Measurements from ENCODE around the gene KCNN3. TPM values are rescaled to one million over a fixed set of nuclear protein-coding genes. Genes with fewer than 3 reads are reported as not detected.
A peak's percentile ranks its signal among the peaks of the same experiment; 100 is the strongest.

The KCNN3 gene
- total RNA-seq, 1 experiment from 2014 or later, result 0.07 TPM

- Mint-ChIP-seq H3K27me3 (ENCODE audit: insufficient read depth, unreplicated experiment) (peaks cover 42% of the 10 kb centered on the region), H3K27ac (ENCODE audit: low read depth, unreplicated experiment) (no peak overlapping the region), H3K4me3 (ENCODE audit: unreplicated experiment) (no peak overlapping the region), H3K4me1 (ENCODE audit: insufficient read depth, unreplicated experiment) (no peaks in the 10 kb centered on the region), H3K9me3 (ENCODE audit: unreplicated experiment) (no peaks in the 10 kb centered on the region), H3K36me3 (ENCODE audit: insufficient read depth, unreplicated experiment) (no peaks in the 10 kb centered on the region)
- intact Hi-C loops (cut with micrococcal nuclease), result no loop called here
- no TSS peak for BruUV-seq (replicated peaks)
- ChIA-PET CTCF (interaction anchor here (0.6 to 1.1 kb wide), 4 partner anchors 20 to 189 kb away, joined by 3 to 11 read pairs (median 3); no protein-coding TSS in a partner anchor), POLR2A (interaction anchor here (1.9 kb wide), 1 partner anchor 11 kb away, joined by 4 read pairs; no protein-coding TSS in a partner anchor)
- no peak for DNase-seq (ENCODE audit: unreplicated experiment)
- no peak for TF ChIP-seq CTCF (IDR thresholded peaks at IDR 0.05; ENCODE audit: unreplicated experiment)
Measured at GRCh38 chr1:154848983-154849382, 21.1 kb downstream of the KCNN3 start.

GRCh38 chr1:154847891-154848290, 22.2 kb downstream of the KCNN3 start:
- CTCF ChIA-PET, result no interaction called here
- no peaks in the 10 kb centered on the region for H3K36me3 Mint-ChIP-seq (ENCODE audit: insufficient read depth, unreplicated experiment)
- H3K4me3 Mint-ChIP-seq (ENCODE audit: unreplicated experiment), result no peak overlapping the region
- no peak for TF ChIP-seq CTCF (IDR thresholded peaks at IDR 0.05; ENCODE audit: unreplicated experiment)
- peak; percentile 20 for DNase-seq (ENCODE audit: unreplicated experiment)
- H3K4me1 Mint-ChIP-seq (ENCODE audit: insufficient read depth, unreplicated experiment), result no peaks in the 10 kb centered on the region
- no peaks in the 10 kb centered on the region for H3K9me3 Mint-ChIP-seq (ENCODE audit: unreplicated experiment)
- intact Hi-C loops (cut with micrococcal nuclease), result no loop called here
- peaks cover 42% of the 10 kb centered on the region for H3K27me3 Mint-ChIP-seq (ENCODE audit: insufficient read depth, unreplicated experiment)
- no peak overlapping the region for H3K27ac Mint-ChIP-seq (ENCODE audit: low read depth, unreplicated experiment)
- no TSS peak for BruUV-seq (replicated peaks)
- POLR2A ChIA-PET, result interaction anchor here (1.9 kb wide), 1 partner anchor 12 kb away, joined by 4 read pairs; no protein-coding TSS in a partner anchor

- DNase-seq (ENCODE audit: unreplicated experiment), result no peak
- no peaks in the 10 kb centered on the region for H3K9me3 Mint-ChIP-seq (ENCODE audit: unreplicated experiment)
- no peaks in the 10 kb centered on the region for H3K4me1 Mint-ChIP-seq (ENCODE audit: insufficient read depth, unreplicated experiment)
- CTCF ChIA-PET, result interaction anchor here (0.8 kb wide), 1 partner anchor 33 kb away, joined by 3 read pairs; no protein-coding TSS in a partner anchor
- H3K27ac Mint-ChIP-seq (ENCODE audit: low read depth, unreplicated experiment), result no peak overlapping the region
- no peak overlapping the region for H3K4me3 Mint-ChIP-seq (ENCODE audit: unreplicated experiment)
- TF ChIP-seq CTCF (IDR thresholded peaks at IDR 0.05; ENCODE audit: unreplicated experiment), result no peak
- POLR2A ChIA-PET, result interaction anchor here (1.9 kb wide), 1 partner anchor 13 kb away, joined by 4 read pairs; no protein-coding TSS in a partner anchor
- H3K27me3 Mint-ChIP-seq (ENCODE audit: insufficient read depth, unreplicated experiment), result peaks cover 42% of the 10 kb centered on the region
- no peaks in the 10 kb centered on the region for H3K36me3 Mint-ChIP-seq (ENCODE audit: insufficient read depth, unreplicated experiment)
- intact Hi-C loops (cut with micrococcal nuclease), result no loop called here
- BruUV-seq (replicated peaks), result no TSS peak
Measured at GRCh38 chr1:154846565-154847442, 23.3 kb downstream of the KCNN3 start.

GRCh38 chr1:154845879-154846278, 24.2 kb downstream of the KCNN3 start:
- Mint-ChIP-seq H3K27me3 (ENCODE audit: insufficient read depth, unreplicated experiment) (peaks cover 42% of the 10 kb centered on the region), H3K36me3 (ENCODE audit: insufficient read depth, unreplicated experiment) (no peaks in the 10 kb centered on the region), H3K4me1 (ENCODE audit: insufficient read depth, unreplicated experiment) (no peaks in the 10 kb centered on the region), H3K9me3 (ENCODE audit: unreplicated experiment) (no peaks in the 10 kb centered on the region), H3K27ac (ENCODE audit: low read depth, unreplicated experiment) (no peak overlapping the region), H3K4me3 (ENCODE audit: unreplicated experiment) (no peak overlapping the region)
- intact Hi-C loops (cut with micrococcal nuclease), result no loop called here
- no peak for DNase-seq (ENCODE audit: unreplicated experiment)
- BruUV-seq (replicated peaks), result no TSS peak
- ChIA-PET POLR2A (no interaction called here), CTCF (interaction anchor here (0.6 to 0.8 kb wide), 2 partner anchors 15 to 34 kb away, joined by 3 read pairs; no protein-coding TSS in a partner anchor)
- no peak for TF ChIP-seq CTCF (IDR thresholded peaks at IDR 0.05; ENCODE audit: unreplicated experiment)
